ENCODE data around the gene ZFPM1.

The ZFPM1 gene

GRCh38 chr16:88418869-88419268, 34.2 kb upstream of the ZFPM1 start:
- no peak for DNase-seq

GRCh38 chr16:88419790-88420189, 33.3 kb upstream of the ZFPM1 start:
- no peak for DNase-seq

- no peak for DNase-seq
Measured at GRCh38 chr16:88420496-88420895, 32.6 kb upstream of the ZFPM1 start.

GRCh38 chr16:88421301-88421700, 31.8 kb upstream of the ZFPM1 start:
- no peak for DNase-seq

GRCh38 chr16:88421871-88422433, 31.1 kb upstream of the ZFPM1 start:
- DNase-seq = no peak

- DNase-seq = no peak
Measured at GRCh38 chr16:88422733-88423447, 30.2 kb upstream of the ZFPM1 start.

GRCh38 chr16:88423448-88423850, 29.6 kb upstream of the ZFPM1 start:
- DNase-seq = no peak

- no peak for DNase-seq
Measured at GRCh38 chr16:88424587-88425235, 28.4 kb upstream of the ZFPM1 start.

GRCh38 chr16:88426018-88426417, 27.1 kb upstream of the ZFPM1 start:
- DNase-seq = no peak

GRCh38 chr16:88427376-88427775, 25.7 kb upstream of the ZFPM1 start:
- DNase-seq = no peak

GRCh38 chr16:88428156-88428555, 24.9 kb upstream of the ZFPM1 start:
- no peak for DNase-seq

GRCh38 chr16:88428616-88429386, 24.3 kb upstream of the ZFPM1 start:
- DNase-seq = no peak

GRCh38 chr16:88429387-88430184, 23.5 kb upstream of the ZFPM1 start:
- DNase-seq = no peak

- no peak for DNase-seq
Measured at GRCh38 chr16:88430185-88430523, 22.9 kb upstream of the ZFPM1 start.

- DNase-seq = no peak
Measured at GRCh38 chr16:88430524-88431446, 22.3 kb upstream of the ZFPM1 start.

GRCh38 chr16:88431651-88432050, 21.4 kb upstream of the ZFPM1 start:
- DNase-seq = no peak

- DNase-seq = no peak
Measured at GRCh38 chr16:88432174-88432573, 20.9 kb upstream of the ZFPM1 start.

- DNase-seq = no peak
Measured at GRCh38 chr16:88432753-88433152, 20.3 kb upstream of the ZFPM1 start.

GRCh38 chr16:88433632-88434352, 19.3 kb upstream of the ZFPM1 start:
- DNase-seq = no peak

- DNase-seq = no peak
Measured at GRCh38 chr16:88434353-88434690, 18.8 kb upstream of the ZFPM1 start.

GRCh38 chr16:88434746-88435145, 18.3 kb upstream of the ZFPM1 start:
- DNase-seq = no peak
